ENCODE results near the gene GJC1.

Gene GJC1

DNA sequence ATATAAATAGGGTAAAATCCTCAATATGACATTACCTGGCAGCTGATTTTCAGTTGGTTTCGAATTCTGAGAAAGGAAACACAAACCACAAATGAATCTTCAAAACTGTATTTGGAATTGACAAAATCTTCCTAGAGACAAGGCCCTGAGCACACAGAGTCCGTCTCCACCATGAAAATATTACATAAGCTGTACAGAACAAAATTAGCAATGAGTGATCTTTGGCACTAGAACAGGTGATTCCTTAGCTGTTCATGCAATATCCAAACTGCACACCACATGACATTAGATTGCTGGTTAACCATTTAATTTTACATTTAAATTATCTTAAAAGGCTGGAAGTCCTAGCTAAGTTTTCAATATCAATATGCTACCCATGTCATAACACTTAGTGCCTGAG is 31.7 kb downstream of the GJC1 start:
- no peak for DNase-seq (ENCODE audit: low read depth)

DNA sequence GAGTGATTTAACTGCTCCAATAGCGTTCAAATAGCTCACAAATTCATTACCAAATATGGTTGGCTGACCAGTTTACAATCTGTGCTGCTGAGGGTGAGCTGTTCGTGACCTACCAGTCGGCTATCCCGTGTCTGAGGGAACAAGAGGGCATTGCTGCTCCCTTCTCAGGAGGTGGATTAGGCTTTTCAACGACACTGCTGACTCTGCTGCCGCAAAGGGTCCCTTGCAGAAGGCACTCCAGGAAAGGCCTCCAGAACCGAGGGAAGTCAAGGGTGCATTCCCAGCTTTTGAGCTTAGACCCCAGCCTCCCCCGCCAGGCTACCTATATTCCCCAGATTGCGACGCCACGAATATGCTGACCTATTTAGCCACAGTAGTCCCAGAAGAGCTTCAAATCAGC is 32.3 kb downstream of the GJC1 start:
- DNase-seq (ENCODE audit: low read depth), result no peak

DNA sequence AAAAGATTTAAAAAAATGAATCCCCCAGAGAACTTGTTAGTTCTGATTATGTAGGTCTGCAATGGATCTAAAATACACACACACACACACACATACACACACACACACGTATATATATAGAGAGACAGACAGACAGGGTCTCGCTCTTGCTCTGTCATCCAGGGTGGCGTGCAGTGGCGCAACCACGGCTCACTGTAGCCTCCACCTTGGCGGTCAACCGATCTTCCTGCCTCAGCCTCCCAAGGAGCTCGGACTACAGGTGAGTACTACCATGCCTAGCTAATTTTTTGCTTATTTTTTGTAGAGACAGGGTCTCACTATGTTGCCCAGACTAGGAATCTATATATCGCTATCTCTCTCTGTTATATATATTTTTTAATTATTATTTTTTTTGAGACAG is 33.4 kb downstream of the GJC1 start:
- DNase-seq (ENCODE audit: low read depth), result no peak

DNA sequence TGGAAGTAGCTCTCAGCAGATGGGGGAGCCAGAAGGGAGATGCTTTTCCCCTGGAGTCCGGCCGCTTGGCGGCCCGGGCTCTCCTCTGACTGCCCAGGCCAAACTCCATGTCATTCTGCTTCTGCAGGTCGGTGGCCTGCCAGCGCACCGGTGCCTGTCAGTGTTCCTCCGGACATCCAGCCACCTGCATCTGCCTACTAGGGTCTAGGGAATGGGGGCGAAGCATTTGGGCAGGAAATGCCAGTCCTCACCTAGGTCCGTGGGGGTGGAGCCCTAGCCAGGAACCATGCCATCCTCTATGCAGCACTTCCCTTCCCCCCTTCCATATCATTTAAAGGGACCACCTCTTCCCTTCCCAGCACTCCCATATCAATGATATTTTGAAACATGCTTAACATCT is 34.2 kb downstream of the GJC1 start:
- DNase-seq (ENCODE audit: low read depth), result no peak

DNA sequence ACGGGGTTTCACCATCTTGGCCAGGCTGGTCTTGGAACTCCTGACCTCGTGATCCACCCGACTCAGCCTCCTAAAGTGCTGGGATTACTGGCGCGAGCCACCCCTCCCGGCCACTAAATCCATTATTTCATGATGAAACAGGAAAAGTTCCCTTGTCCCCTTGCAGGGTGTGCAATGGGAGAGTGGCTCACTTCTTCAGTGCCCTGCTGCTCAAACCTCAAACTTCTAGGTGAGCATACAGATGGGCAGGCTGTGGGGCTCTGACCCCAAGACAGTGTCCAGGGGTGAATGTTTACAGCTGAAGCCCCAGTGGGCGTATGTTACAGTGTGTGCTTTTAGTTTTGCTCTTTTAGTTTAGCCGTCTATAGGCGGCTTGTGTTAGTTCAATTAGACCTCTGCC is 34.7 kb downstream of the GJC1 start:
- no peak for DNase-seq (ENCODE audit: low read depth)

DNA sequence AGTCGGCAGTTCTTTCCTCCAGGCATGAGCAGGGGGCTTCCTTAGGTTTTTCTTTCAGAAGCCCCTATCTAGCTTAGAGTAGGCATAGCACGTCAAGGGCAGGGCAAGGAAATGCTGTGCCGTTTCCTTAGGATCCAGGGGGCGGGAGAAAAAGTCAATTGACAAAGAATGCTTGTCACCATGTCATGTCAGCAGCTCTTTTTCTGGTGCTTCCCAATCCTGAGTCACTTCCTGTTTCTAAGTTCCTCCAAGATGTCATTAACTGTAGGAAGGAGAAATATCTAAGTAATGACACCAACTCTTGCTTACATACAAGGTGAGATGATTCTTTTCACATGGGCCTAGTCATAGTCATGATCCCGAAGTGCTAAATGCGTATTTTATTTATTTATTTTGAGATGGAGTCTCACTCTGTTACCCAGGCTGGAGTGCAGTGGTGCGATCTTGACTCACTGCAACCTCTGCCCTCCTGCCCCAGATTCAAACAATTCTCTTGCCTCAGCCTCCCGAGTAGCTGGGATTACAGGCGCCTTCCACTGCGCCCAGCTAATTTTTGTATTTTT is 35.2 kb downstream of the GJC1 start:
- DNase-seq (ENCODE audit: low read depth), result no peak

DNA sequence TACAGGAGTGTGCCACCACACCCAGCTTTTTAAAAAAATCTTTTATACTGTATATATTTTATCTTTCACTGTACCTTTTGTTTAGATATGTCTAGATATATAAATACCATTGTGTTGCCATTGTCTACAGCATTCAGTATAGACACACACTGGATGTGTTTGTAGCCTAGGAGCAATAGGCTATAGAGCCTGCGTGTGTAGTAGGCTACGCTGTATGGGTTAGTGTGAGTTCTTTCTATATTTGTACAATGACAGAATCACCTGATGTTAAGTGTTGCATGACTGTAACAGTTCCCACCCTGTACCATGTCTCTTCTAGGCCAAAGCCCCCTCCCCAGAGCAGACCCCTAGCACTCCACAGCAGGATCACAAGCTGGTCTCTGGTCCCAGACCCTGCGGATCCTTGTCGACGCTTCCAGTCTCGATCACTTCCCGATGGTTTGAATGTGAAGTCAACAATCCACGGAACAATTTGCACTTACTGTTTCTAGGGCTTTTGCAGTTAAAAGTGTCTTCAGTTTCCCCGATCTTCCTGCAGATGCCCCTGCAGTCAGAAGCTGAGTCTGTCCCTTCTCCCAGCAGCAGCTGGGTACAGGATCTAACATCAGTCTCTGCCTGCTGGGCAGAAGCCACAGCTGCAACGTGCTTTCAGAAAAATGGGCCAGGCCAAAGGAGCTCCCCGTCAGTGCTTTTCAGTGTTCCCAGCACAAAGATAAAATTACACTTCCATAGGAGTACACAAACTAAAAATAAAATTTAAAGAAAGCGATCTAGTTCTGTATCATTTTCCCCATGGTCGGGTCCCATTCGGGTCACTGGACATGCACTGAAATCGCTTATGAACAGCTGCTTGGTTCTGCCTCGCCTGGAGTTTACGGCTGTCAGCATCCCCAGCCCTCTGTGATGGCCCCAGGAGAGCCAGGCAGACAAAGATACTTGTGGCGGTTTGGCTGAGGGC is 35.9 kb downstream of the GJC1 start:
- no peak for DNase-seq (ENCODE audit: low read depth)

DNA sequence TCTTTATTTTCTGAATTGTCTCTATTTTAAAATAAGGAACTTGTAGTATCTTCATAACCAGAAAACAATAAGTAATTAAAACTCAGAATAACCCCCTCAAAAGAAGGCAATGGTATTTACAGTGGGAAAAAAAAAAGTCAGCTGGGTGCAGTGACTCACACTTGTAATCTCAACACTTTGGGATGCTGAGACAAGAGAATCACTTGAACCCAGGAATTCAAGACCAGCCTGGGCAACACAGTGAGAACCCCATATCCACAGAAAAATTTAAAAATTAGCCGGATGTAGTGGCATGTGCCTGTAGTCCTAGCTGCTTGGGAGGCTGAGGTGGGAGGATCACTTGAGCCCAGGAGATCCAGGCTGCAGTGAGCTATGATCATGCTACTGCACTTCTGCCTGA is 37.8 kb downstream of the GJC1 start:
- no peak for DNase-seq (ENCODE audit: low read depth)

DNA sequence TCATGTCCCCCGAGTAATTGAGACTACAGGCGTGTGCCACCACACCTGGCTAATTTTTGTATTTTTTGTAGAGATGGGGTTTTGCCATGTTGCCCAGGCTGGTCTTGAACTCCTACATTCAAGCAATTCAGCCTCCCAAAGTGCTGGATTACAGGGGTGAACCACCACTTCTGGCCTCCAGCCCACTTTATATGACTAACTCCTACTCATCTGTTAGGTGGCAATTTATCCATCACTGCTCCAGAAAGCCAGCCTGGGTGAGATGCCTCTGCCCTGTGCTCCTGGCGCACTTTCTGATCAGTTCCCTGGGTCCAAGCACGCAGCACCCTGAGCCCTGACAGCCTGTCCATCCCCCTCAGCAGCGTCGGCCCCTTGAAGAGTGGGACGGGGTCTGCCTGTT is 41.9 kb downstream of the GJC1 start:
- no peak for DNase-seq (ENCODE audit: low read depth)

DNA sequence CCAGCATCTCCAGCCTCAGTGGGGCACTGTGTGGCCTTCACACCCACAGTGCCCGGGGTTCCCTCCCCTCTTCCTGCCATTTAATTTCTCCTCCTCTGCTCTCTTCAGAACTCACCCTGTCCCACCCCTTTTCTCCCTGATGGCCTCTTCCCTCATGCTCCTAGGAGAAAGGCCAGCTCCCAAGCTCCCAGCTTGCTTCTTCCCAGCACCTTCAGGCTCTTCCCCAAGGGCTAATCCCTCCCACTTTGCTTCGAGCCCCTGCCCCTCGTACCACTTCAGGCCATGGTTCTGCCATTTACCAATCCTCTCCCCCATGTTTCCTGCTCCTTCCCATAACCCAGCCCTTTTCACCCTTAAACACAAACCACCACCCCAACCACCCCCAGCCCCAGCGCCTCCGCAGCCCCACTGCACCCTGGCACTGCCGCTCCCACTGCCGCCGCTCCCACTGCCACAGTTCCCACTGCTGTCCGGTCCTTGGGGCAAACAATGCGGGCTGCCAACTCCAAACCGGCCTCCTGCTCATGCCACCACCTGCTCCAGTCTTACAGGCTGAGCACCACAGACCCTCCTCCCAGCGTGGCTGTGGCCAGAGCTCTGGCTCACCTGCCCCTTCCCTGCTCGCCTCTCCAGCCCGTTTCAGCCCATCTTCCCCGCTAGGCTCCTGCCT is 42.7 kb downstream of the GJC1 start:
- no peak for DNase-seq (ENCODE audit: low read depth)

DNA sequence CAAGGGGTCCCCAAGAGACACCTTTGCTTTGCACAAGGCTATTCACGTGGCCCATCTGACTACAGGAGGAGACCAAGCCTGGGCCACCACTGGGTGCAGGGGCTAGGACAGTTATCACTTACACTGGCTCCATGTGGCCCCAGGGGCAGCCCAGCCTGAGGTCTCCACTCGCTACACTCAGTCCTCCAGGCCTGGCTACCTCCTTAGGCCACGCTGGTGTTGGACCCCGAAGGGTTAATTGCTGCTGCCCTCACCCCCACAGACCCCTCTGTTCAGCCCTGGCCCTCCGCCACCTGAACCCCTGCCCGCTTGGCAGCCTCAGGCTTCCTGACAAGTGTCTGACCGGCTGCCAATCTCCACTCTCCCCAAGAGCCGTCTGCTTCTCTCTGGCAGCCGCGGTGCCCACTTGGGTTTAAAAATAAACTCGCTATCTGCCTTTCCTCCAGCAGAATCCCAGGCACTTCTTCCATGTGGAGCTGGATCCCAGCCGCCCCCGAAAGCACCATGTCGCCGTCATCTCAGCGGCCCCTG is 43.5 kb downstream of the GJC1 start:
- DNase-seq (ENCODE audit: low read depth), result no peak

DNA sequence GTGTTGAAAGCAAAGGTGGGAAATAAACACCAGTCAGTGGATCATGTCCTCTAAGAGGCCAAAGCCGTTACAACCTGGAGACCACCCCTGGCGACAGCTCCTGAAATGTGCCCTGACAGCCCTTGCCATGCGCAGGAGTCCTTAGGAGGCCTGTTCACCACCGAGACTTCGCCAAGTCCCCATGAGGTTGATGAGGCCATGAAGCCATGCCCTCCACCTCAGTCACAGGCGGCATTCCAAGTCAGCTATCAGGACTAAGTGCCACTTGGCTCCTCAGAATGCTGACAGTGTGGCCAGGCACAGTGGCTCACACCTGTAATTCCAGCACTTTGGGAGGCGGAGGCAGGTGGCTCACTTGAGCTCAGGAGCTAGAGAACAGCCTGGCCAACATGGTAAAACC is 44.2 kb downstream of the GJC1 start:
- no peak for DNase-seq (ENCODE audit: low read depth)

DNA sequence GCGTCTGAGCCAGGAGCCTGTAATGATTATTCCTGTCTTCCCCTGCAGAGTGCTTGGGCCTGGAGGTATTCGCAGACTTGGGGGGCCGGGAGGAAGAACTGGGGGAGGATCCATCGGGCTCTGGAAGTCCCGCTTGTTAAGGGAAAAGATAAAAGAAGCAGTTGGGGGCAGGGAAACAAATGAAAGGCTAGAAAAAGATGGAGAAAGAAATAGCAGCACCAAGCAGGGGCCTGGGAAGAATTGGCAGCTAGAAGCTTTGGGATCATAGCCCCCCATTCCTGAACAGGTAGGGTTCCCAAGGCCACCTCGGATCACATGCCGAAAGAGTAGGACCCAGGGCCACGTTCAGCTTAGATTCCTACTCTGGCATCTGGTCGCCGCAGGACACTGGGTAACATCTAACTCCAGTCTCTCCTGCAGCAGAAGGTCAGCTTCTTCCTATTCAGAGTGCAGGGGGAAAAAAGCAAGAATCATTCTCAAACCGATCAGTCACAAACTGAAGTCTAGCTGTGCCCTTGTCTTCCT is 47.7 kb downstream of the GJC1 start:
- no peak for DNase-seq (ENCODE audit: low read depth)

DNA sequence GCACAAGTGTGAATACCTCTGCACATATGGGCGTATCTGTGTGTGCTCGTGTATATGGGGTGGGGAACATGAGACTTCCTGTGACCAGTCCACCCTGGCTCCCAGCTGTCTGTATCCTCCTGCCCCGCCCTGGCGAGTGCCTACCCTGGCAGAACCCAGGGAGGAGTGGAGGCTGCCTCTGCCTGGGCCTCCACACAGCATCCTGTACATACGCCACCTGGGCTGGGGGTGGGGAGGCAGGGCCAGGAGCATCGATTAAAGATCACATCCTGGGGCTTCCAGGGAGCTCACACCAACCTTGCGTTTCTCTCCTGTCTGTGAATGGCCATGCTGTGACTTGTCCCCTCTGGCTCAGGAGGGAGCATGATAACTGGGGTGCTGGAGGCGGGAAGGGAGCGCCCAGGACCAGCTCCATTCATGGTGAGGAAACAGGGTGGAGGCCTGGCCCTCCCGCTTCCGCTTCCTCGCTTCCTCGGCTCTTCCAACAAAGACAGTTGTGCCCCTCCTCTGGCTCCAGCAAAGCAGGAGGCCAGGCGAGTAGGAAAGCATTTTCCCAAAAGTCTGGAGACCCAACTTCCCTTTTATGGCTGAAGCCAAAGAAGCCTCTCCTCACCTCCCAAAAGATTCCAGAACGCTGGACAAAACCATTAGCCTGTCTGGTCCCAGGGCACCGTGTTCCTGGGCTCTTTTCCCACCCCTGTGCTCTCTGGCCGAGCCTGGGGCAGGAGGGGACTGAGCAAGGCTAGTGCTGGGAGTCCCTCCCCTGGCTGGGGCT is 48.3 kb downstream of the GJC1 start:
- no peak for DNase-seq (ENCODE audit: low read depth)

DNA sequence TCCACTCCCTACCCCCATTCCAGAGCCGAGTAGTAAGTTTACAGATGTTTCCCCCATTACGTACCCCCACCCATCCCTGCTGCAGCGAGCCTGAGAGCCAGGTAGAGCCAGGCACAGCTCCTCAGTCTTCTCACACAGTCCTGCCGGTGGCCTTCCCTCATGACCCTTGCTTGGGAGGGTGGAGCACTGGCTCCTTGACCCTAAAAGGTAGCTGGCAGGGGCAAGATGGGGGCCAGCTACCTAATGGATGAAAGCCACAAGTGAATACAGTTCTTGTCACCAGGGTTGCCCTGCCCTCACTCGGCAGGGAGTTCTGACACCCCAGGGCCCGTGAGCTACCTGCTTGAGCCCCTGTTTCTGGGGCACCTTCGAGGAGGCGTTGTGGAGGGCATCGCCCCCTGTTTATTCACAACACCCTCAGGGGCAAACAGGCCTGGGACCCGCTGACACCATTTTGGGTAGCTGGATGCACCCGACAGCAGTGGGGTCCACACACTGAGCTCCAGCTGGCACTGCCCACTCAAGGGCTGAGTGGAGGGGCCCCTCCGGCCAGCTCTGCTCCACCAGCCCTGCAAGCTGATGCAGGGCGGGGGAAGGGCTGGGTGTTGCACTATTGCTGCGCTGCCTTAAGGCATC is 49.1 kb downstream of the GJC1 start:
- DNase-seq (ENCODE audit: low read depth), result no peak

DNA sequence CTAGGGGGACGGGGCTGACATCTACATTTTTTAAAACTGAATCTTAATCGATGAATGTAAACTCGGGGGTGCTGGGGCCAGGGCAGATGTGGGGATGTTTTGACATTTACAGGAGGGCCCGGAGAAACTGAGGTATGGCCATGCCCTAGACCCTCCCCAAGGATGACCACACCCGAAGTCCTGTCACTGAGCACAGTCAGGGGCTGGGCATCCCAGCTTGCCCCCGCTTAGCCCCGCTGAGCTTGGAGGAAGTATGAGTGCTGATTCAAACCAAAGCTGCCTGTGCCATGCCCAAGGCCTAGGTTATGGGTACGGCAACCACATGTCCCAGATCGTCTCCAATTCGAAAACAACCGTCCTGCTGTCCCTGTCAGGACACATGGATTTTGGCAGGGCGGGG is 49.9 kb downstream of the GJC1 start:
- DNase-seq (ENCODE audit: low read depth), result no peak

DNA sequence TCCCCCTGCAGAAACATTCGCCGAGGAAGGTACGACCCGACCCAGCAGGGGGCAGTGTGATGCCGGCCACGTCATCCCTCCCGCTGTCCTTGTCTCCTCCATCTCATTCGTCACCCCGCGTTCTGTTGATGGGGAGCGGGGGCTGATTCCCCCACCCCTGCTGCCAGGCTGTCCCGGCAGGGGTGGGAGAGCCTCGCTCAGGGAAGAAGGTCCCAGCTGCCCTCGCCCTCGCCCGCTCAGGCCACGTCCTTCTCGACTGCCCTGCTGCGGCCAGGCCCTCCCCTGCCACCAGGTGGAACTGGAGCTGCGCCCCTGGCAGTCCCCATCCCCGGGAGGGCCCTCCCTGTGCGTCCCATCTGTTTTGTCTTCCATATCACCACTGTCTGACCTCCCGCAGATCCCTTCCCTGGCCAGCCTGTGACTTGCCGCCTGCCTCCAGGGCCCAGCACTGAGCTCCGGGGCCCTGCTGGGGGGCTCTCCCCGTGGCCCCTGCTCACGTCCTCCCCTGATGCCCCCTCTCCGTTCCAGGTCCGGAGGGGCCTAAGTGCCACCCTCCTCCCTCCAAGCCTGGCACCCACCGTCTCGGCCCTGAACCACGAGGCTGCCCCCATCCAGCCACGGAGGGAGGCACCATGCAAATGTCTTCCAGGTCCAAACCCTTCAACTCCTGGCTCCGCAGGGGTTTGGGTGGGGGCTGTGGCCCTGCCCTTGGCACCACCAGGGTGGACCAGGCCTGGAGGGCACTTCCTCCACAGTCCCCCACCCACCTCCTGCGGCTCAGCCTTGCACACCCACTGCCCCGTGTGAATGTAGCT is 50.7 kb downstream of the GJC1 start:
- DNase-seq (ENCODE audit: low read depth), result peak; percentile 63

DNA sequence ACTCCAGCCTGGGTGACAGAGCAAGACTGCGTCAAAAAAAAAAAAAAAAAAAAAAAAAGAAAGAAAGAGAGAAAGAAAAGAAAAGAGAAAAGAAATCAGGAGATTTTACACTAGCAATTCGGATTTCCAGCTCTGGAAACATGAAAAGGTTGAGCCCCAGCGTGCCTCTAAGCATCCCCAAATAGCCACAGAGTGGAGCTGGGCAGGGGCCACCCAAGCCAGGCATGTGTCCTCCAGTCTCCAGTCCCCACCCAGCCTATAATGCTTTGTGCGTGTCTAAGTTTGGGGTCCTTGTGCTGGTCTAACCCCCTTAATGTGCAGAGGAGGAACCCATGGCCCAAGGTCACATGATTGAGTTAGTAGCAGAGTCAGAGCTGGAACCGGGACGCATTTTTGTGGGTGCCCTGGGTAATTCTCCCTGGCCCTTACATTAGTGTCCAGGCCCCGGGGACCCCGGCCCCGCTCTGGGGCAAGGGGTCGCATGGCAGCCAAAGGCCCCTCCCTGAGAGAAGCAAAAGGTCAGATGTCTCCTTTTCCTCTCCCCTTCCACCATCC is 51.4 kb downstream of the GJC1 start:
- DNase-seq (ENCODE audit: low read depth), result no peak

DNA sequence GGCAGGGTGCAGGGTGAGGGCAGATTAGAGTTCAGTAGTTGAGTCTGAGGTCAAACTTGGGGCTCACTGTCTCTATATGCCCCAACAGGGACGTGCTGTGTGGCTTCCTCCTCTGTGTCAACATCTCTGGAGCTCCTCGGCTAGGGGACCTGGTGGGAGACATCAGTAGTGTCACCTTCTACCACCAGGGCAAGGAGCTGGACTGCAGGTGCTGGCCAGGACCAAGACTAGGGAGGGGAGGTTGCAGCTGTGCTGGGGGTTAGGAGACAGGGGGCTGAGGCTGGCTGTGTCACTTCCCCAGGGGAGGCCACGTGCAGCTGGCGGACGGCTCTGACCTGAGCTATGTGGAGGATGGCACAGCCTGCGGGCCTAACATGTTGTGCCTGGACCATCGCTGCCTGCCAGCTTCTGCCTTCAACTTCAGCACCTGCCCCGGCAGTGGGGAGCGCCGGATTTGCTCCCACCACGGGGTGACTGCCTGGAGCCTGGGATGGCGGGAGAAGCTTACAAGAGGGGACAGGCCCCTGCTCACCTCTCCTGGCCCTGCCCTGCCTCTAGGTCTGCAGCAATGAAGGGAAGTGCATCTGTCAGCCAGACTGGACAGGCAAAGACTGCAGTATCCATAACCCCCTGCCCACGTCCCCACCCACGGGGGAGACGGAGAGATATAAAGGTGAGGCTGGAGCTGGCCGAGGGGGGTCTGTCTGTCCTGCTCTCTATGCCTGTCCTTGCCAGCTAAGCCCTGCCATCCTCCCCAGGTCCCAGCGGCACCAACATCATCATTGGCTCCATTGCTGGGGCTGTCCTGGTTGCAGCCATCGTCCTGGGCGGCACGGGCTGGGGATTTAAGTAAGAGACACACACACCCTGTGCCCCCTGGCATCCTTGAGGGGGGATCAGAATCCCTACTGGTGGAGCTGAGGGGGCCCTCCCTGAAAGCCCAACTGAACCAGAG is 52.4 kb downstream of the GJC1 start:
- DNase-seq (ENCODE audit: low read depth), result no peak
